Measurements from ENCODE around the gene ZNF774. TPM values are rescaled to one million over a fixed set of nuclear protein-coding genes. Genes with fewer than 3 reads are reported as not detected.

Gene ZNF774
- total and polyA plus RNA-seq, 2 of the 13 experiments (the other 11 are each of a cell fraction or from before 2014, with no cell fraction given): 0.59 to 1.4 TPM

DNA sequence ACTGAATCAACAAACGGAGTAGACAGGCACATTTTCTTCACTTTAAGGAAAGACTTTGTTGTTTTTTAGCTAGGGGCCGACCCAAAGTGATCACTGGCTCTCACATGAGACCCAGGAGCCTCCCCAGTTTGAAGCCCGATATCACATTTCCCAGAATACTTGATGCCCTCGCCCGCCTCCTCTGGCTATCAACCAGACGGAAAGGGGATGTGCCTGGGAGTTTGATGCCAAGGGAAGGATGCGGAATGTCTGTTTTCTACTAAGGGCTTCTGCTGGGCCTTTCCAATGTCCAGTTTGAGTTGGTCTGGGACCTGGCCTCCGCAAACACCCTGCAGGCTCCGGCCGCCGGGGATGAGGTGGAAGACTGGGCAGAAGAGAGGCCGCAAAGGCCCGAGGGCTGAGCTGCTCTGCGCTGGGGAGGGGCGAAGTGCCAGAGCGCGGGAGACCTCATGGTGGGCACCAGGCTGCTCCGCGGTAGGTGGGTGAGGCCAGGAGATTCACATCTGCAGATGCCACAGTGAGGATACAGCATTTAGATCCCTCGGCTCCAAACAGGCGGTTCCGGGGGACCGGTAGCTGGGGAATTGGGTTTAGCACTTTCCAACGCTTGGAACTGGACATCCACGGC is 491 bp upstream of the ZNF774 start (continued):
- TF ChIP-seq REST (IDR thresholded peaks at IDR 0.05; ENCODE audit: borderline replicate concordance in 1 of 2, low read depth in 1 of 2, low read length in 2 of 2) (no peak), PAX8 (CRISPR knock-in tag; IDR thresholded peaks at IDR 0.05; ENCODE audit: borderline replicate concordance) (peak; percentile 39; the same call in 1 of the 2 replicates), ZNF878 (CRISPR knock-in tag; IDR thresholded peaks at IDR 0.05) (peak; percentile 14; the same call in 1 of the 2 replicates), TFDP2 (CRISPR knock-in tag; IDR thresholded peaks at IDR 0.05) (no peak), ZNF556 (CRISPR knock-in tag; IDR thresholded peaks at IDR 0.05; ENCODE audit: borderline replicate concordance) (peak; percentile 11; the same call in 1 of the 2 replicates), ZNF317 (CRISPR knock-in tag; IDR thresholded peaks at IDR 0.05) (no peak), EED (CRISPR knock-in tag; IDR thresholded peaks at IDR 0.05) (no peak), CHCHD3 (CRISPR knock-in tag; IDR thresholded peaks at IDR 0.05) (no peak), ZNF572 (CRISPR knock-in tag; IDR thresholded peaks at IDR 0.05) (peak; percentile 27; the same call in 1 of the 2 replicates), ZIK1 (CRISPR knock-in tag; IDR thresholded peaks at IDR 0.05; ENCODE audit: borderline replicate concordance, low read depth) (0 out of 2 replicates have a peak, but pooled peaks have one; percentile 8), ZSCAN21 (CRISPR knock-in tag; IDR thresholded peaks at IDR 0.05; ENCODE audit: borderline replicate concordance) (no peak), GATAD2A (CRISPR knock-in tag; IDR thresholded peaks at IDR 0.05) (no peak), SP140L (CRISPR knock-in tag; IDR thresholded peaks at IDR 0.05; ENCODE audit: borderline replicate concordance) (no peak), CHD2 (IDR thresholded peaks at IDR 0.05; ENCODE audit: low read depth, low read length) (no peak), HOXA3 (CRISPR knock-in tag; IDR thresholded peaks at IDR 0.05) (0 out of 2 replicates have a peak, but pooled peaks have one; percentile 25), SAP130 (CRISPR knock-in tag; IDR thresholded peaks at IDR 0.05; ENCODE audit: low read depth) (no peak), ZNF660 (CRISPR knock-in tag; IDR thresholded peaks at IDR 0.05; ENCODE audit: borderline replicate concordance, low read depth) (no peak), BRF2 (CRISPR knock-in tag; IDR thresholded peaks at IDR 0.05) (no peak), TFE3 (CRISPR knock-in tag; IDR thresholded peaks at IDR 0.05) (no peak)
- TF ChIP-seq, protein P1, sequence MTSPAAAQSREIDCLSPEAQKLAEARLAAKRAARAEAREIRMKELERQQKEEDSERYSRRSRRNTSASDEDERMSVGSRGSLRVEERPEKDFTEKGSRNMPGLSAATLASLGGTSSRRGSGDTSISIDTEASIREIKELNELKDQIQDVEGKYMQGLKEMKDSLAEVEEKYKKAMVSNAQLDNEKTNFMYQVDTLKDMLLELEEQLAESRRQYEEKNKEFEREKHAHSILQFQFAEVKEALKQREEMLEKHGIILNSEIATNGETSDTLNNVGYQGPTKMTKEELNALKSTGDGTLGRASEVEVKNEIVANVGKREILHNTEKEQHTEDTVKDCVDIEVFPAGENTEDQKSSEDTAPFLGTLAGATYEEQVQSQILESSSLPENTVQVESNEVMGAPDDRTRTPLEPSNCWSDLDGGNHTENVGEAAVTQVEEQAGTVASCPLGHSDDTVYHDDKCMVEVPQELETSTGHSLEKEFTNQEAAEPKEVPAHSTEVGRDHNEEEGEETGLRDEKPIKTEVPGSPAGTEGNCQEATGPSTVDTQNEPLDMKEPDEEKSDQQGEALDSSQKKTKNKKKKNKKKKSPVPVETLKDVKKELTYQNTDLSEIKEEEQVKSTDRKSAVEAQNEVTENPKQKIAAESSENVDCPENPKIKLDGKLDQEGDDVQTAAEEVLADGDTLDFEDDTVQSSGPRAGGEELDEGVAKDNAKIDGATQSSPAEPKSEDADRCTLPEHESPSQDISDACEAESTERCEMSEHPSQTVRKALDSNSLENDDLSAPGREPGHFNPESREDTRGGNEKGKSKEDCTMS (CRISPR knock-in tag; conservative IDR thresholded peaks at IDR 0.05): no peak
